Activated CD4-positive, alpha-beta T cell treated with anti-CD3 and anti-CD28 coated beads for 36 hours (primary cell): Measurements from ENCODE around the gene CELF2. TPM values are rescaled to one million over a fixed set of nuclear protein-coding genes. Genes with fewer than 3 reads are reported as not detected.
"Not testable (repeated sequence)": the region's sequence is repeated elsewhere in the genome, so short reads cannot be mapped to it uniquely, and the experiment has no call there.

Source experiments
- ATAC-seq: fragments of 200-7000 bp; cut with Tn5 transposase; one replicate; pipeline ENCODE4 v1.10.0; 2021; ENCODE audit warnings: mild to moderate bottlenecking, moderate library complexity
- CTCF ChIA-PET: fragments of 350-600 bp; sonication (Branson Sonifier 250); formaldehyde crosslinking; loops from one replicate; lab custom pipeline; 2021; ENCODE audit warnings: antibody characterized with exemption; lab: Charles Lee
- POLR2A ChIA-PET: fragments of 350-600 bp; sonication (Branson Sonifier 250); formaldehyde crosslinking; loops from one replicate; lab custom pipeline; 2021; ENCODE audit warnings: antibody characterized with exemption, inconsistent platforms; lab: Charles Lee
- DNase-seq: peaks from one replicate; pipeline ENCODE4 v3.0.0-alpha.2; 2020
- H3K27ac Mint-ChIP-seq: one replicate; pipeline ENCODE4 v1.8.0; 2021; ENCODE audit warnings: mixed read lengths
- H3K27me3 Mint-ChIP-seq: one replicate; pipeline ENCODE4 v1.8.0; 2021; ENCODE audit warnings: mixed read lengths
- H3K36me3 Mint-ChIP-seq: one replicate; pipeline ENCODE4 v1.8.0; 2021; ENCODE audit warnings: low read depth, mixed read lengths
- H3K4me1 Mint-ChIP-seq: one replicate; pipeline ENCODE4 v1.8.0; 2021; ENCODE audit warnings: mixed read lengths
- H3K4me3 Mint-ChIP-seq: one replicate; pipeline ENCODE4 v1.8.0; 2021; ENCODE audit warnings: mild to moderate bottlenecking, moderate library complexity, mixed read lengths
- H3K9me3 Mint-ChIP-seq: one replicate; pipeline ENCODE4 v1.8.0; 2021; ENCODE audit warnings: low read depth, mixed read lengths
- intact Hi-C, 2 experiments: fragments of 100-400 bp; cut with DNase I in 1 of 2; cut with micrococcal nuclease in 1 of 2; formaldehyde crosslinking; loops; one replicate each; pipeline versions ENCODE4 v1.14.2 to v1.15.1; 2022 to 2024; cut with DNase I, micrococcal nuclease
- total RNA-seq, 2 experiments: library from RNA; stranded (reverse); gene quantifications; one replicate each; pipeline ENCODE4 v1.2.3, GENCODE V29; 2021

The CELF2 gene
- total RNA-seq, 2 experiments from 2014 or later = 102 to 119 TPM

DNA sequence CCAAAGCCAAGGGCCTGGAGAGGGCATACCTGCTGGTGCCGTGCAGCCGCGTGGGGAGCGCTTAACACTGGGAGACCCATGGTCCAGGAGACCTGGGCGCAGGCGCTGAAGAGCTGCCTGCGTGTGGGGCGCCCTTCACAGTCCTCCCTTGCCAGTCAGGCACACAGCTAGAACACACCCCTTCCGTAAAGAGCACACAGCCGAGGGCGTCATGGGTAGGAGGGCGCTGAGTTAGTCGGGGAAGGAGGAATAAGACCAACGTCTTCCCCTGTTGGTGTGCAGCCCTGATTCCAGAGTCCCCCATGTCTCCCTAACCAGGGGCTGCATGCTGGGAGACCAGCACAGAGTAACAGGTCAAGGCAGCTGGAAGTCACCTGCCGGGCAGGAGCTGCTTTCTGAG lies 319.8 kb downstream of the CELF2 start:
- POLR2A ChIA-PET = interaction anchor here (0.8 kb wide), 1 partner anchor 14 kb away, joined by 7 read pairs; no protein-coding TSS in a partner anchor
- intact Hi-C loops = no loop called here
- H3K4me3 Mint-ChIP-seq = peak overlapping the region; percentile 48

DNA sequence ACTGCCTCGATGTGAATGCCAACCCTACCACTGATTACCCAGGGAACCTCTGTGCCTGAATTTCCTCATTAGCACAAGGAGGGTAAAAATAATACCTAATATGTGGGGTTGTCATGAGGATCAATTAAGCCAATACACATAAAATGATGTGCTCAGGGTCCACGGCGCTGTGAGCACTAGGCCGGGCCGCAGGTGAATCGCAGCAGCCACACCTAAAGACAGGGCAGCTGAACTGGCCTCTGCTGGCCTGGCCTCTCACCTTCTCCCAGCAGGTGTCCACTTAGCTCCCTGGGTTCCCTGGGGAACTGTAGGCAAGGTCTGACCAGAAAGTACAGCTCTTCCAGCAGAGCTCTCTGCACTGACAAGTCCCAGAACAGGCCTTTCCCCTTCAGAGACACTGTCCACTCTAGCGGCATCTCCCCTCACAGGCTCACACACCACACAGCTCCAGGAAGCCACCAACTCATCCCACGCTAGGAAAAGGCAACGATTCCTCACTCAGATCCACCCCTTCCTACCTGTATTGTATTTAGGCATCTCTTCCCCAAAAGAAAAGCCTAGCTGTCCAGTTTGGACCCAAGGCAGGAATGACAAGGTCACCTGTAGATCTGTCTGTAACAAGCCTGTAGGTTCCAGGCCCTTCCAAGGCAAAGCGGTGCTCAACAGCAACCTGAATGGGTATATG lies 320.6 kb downstream of the CELF2 start:
- Mint-ChIP-seq H3K9me3 (no peaks in the 10 kb centered on the region), H3K27ac (no peak overlapping the region), H3K4me3 (no peak overlapping the region), H3K4me1 (peaks cover 29% of the 10 kb centered on the region), H3K36me3 (peaks cover 17% of the 10 kb centered on the region), H3K27me3 (no peaks in the 10 kb centered on the region)
- DNase-seq (no peak), ATAC-seq (no peak)
- ChIA-PET POLR2A (no interaction called here), CTCF (no interaction called here)
- intact Hi-C loops = no loop called here

More for the DNA sequence above, 319.8 kb downstream of the CELF2 start:
- no peaks in the 10 kb centered on the region for H3K27me3 Mint-ChIP-seq
- CTCF ChIA-PET = interaction anchor here (0.7 to 0.9 kb wide), 2 partner anchors 10 to 46 kb away, joined by 3 read pairs; no protein-coding TSS in a partner anchor
- DNase-seq (peak; percentile 51), ATAC-seq (peak; percentile 84)
- peak overlapping the region; percentile 52 for H3K27ac Mint-ChIP-seq
- no peaks in the 10 kb centered on the region for H3K9me3 Mint-ChIP-seq
- peaks cover 24% of the 10 kb centered on the region for H3K36me3 Mint-ChIP-seq
- peaks cover 36% of the 10 kb centered on the region for H3K4me1 Mint-ChIP-seq

DNA sequence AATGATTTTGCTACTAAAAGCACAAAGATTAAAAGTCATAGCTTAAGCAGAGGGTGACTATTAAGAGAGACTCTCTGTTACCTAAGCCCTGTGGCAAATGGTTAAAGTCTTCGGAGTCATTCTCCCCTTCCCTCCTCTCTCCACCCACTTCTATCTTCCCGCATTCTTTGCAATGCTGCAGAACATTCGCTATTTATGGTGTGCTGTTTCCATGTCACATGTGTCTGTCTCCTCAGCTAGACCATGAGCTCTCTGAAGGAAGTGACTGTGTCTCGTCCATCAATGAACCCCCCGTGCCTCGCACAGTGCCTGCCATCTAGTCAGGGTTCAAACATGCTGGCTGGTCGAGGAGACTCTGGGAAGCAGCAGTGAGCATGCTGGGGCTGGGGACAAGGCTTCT lies 321.3 kb downstream of the CELF2 start:
- CTCF ChIA-PET = no interaction called here
- intact Hi-C loops = no loop called here
- no peaks in the 10 kb centered on the region for H3K27me3 Mint-ChIP-seq
- no peak for ATAC-seq
- no peak for DNase-seq
- peaks cover 15% of the 10 kb centered on the region for H3K36me3 Mint-ChIP-seq
- H3K9me3 Mint-ChIP-seq = no peaks in the 10 kb centered on the region
- H3K27ac Mint-ChIP-seq = no peak overlapping the region
- no peak overlapping the region for H3K4me3 Mint-ChIP-seq
- POLR2A ChIA-PET = no interaction called here
- H3K4me1 Mint-ChIP-seq = peaks cover 26% of the 10 kb centered on the region

DNA sequence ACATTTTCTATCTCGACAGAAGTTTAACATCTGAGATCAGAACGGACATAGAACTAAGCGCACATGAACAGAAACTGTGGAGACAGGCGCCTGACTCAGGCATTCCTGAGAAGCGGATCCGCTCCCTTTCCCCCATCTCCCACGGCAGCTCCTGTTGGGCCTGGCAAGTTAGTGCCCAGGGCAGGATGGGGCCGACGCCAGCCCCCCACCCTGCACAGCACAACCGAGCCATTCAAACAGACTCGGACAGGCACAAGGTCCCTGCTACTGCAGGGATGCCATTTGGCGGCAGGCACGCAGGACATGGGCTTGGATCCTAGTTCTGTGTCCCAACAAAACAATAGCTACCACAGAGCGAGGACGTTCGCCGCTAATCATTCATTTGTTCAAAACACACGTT lies 322.0 kb downstream of the CELF2 start:
- Mint-ChIP-seq H3K27me3 (no peaks in the 10 kb centered on the region), H3K4me1 (peaks cover 22% of the 10 kb centered on the region), H3K36me3 (peaks cover 9% of the 10 kb centered on the region), H3K4me3 (no peak overlapping the region), H3K27ac (no peak overlapping the region), H3K9me3 (no peaks in the 10 kb centered on the region)
- DNase-seq (no peak), ATAC-seq (no peak)
- intact Hi-C loops = no loop called here
- ChIA-PET POLR2A (no interaction called here), CTCF (no interaction called here)

DNA sequence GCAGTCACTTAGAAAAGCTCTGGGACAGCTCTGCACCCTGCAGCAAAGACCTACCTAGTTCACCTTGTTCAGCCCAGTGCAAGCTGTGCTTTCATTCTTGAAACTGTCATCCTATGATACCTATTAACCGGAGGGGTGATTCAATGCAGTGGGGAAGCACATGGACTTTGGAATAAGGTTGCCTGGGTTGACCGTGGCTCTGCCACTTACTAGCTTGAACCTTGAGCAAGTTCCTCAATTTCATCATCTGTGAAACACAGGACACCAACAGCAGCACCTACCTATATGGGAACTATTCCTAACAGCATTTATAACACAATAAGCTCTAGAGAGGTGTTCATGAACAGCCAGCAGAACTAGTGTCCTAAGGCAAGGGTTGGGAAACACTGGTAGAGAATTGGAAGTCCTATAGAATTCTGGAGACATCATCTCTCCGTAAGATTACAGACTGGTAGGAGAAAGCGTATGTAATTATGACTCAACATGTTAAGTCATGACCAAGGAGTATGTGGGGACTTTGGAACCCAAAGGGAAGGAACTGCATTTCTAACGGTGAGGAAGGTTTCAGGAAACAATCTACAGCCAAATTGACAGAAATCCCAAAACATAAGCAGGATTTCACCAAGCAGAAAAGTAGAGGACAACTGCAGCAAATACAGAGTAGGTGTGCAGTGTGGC lies 323.8 kb downstream of the CELF2 start:
- Mint-ChIP-seq H3K36me3 (no peaks in the 10 kb centered on the region), H3K4me3 (no peak overlapping the region), H3K27me3 (no peaks in the 10 kb centered on the region), H3K4me1 (peaks cover 14% of the 10 kb centered on the region), H3K27ac (no peak overlapping the region), H3K9me3 (no peaks in the 10 kb centered on the region)
- intact Hi-C loops = no loop called here
- ATAC-seq = no peak
- ChIA-PET POLR2A (no interaction called here), CTCF (interaction anchor here (0.9 kb wide), 1 partner anchor 17 kb away, joined by 3 read pairs; no protein-coding TSS in a partner anchor)
- no peak for DNase-seq

DNA sequence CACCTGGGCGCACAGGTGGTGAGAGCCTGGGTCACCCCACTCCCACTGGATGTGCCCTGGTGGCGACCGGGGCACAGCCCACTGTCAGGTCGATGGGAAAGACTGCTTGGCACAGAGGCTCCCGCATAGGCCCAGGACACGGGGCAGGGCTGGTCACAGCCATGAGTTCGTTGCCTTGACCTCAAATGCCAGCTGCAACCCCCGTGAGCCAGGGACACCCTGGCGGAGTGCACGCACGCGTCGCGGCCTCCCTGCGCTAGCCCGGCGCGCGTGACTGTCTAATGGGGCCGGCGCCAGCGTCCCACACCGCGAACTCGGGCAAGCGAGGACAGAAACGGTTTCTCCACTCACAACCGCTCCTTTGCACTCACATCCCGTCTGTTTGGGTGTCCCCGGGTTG lies 326.4 kb downstream of the CELF2 start:
- ATAC-seq (no peak), DNase-seq (no peak)
- H3K36me3 Mint-ChIP-seq = no peaks in the 10 kb centered on the region
- no peak overlapping the region for H3K27ac Mint-ChIP-seq
- no peak overlapping the region for H3K4me3 Mint-ChIP-seq
- ChIA-PET POLR2A (no interaction called here), CTCF (interaction anchor here (0.6 kb wide), 1 partner anchor 172 kb away, joined by 3 read pairs; no protein-coding TSS in a partner anchor)
- no peaks in the 10 kb centered on the region for H3K27me3 Mint-ChIP-seq
- H3K4me1 Mint-ChIP-seq = peaks cover 8% of the 10 kb centered on the region
- intact Hi-C loops = no loop called here
- H3K9me3 Mint-ChIP-seq = peaks cover 4% of the 10 kb centered on the region

DNA sequence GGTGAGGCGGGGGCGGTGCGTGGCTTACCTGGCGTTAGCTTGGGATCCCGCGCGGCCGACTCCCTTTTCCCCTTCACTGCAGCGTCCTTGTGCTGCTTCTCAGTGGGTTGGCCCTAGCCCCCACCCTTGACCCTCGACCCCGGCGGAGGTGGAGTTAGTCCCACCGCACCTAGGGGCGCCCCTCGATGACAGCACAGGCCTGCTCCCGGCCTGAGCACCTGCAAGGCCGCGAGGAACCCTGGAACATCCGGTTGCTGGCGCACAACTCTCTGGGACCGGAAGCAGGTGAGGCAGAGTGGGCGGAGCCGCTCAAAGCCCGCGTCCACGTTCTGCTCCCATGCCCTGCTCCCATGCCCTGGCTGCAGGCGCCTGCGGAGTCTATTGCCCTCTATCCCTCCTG lies 326.9 kb downstream of the CELF2 start:
- ATAC-seq (peak; percentile 70), DNase-seq (peak; percentile 65)
- ChIA-PET POLR2A (no interaction called here), CTCF (no interaction called here)
- Mint-ChIP-seq H3K27ac (peak overlapping the region; percentile 74), H3K27me3 (no peaks in the 10 kb centered on the region), H3K4me3 (peak overlapping the region; percentile 42), H3K4me1 (peaks cover 8% of the 10 kb centered on the region), H3K36me3 (no peaks in the 10 kb centered on the region), H3K9me3 (peaks cover 4% of the 10 kb centered on the region)
- intact Hi-C loops = no loop called here

DNA sequence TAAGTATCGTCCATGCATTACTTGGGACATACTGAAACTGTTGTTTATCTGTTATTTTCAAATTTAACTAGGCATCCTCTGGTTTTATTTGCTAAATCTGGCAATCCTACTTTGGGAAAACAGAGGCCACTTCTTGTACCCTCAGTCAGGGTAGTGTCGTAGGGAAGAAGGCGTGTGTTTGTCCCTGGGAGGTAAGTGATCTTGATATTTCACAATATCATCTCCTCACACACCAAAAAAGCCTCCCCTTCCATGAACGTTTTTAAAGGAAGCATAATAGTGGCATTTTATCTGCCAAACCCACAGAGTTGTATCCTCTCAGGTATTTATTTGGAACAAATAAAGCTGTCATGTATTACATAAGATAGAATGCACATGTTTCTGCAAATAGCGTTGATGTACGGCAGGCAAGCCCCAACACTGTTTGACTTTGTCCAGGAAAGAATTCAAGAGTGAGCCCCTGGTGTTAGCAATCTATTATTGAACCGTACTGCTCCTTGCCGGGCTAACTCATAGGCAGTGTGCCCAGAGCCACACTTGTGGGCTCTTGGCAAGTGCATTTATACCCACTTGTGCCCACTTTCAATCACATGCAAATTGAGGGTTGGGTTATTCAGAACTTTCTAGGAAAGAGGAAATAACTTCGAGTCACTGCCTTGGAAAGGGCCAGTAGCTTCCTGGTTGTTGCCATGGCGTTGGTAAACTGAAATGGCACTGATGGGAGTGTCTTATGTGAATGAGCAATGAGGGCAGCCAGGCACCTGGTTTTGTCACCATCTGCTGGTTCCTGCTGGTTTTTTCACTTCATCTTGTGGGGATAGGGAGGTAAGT lies 327.8 kb downstream of the CELF2 start:
- Mint-ChIP-seq H3K27me3 (no peaks in the 10 kb centered on the region), H3K4me3 (peak overlapping the region; percentile 42), H3K9me3 (peaks cover 4% of the 10 kb centered on the region), H3K4me1 (peaks cover 8% of the 10 kb centered on the region), H3K36me3 (no peaks in the 10 kb centered on the region), H3K27ac (no peak overlapping the region)
- DNase-seq (peak; percentile 61), ATAC-seq (peak; percentile 88)
- CTCF ChIA-PET = no interaction called here
- intact Hi-C loops = no loop called here
- POLR2A ChIA-PET = no interaction called here

DNA sequence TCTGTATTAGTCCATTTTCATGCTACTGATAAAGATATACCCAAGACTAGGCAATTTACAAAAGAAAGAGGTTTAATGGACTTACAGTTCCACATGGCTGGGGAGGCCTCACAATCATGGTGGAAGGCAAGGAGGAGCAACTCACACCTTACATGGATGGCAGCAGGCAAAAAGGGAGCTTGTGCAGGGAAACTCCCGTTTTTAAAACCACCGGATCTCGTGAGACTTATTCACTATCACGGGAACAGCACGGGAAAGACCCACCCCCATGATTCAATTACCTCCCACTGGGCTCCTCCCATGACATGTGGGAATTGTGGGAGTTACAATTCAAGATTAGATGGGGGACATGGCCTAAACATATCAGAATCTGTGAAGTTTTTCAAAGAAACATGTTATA lies 329.9 kb downstream of the CELF2 start:
- CTCF ChIA-PET = interaction anchor here (1.0 kb wide), 1 partner anchor 11 kb away, joined by 3 read pairs; no protein-coding TSS in a partner anchor
- H3K9me3 Mint-ChIP-seq, H3K4me1 Mint-ChIP-seq, DNase-seq, H3K27me3 Mint-ChIP-seq, POLR2A ChIA-PET, H3K36me3 Mint-ChIP-seq, H3K27ac Mint-ChIP-seq, ATAC-seq, H3K4me3 Mint-ChIP-seq, intact Hi-C loops: not testable (repeated sequence)

DNA sequence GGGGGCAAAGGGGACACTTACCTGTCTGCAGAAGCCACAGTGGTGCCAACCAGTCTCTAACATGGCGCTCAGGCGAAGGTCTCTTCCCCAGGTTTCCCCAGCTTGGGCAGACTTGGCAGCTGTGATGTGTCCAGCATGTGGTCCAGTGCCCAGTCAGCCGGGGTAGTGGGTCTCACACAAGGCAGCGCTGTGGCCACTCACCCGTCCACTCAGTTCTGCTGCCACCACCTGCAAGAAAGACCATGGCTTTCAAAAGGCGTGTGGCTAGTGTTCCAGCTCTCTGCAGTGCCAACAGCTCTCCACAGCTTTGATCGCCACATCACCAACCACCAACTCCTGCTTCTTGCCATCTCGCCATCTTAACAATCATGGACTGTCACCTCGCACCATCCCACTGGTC lies 334.1 kb downstream of the CELF2 start:
- peaks cover 4% of the 10 kb centered on the region for H3K9me3 Mint-ChIP-seq
- no peak overlapping the region for H3K4me3 Mint-ChIP-seq
- ATAC-seq (no peak), DNase-seq (no peak)
- no peak overlapping the region for H3K27ac Mint-ChIP-seq
- H3K36me3 Mint-ChIP-seq = no peaks in the 10 kb centered on the region
- peaks cover 6% of the 10 kb centered on the region for H3K4me1 Mint-ChIP-seq
- intact Hi-C loops = loop anchor here in 1 of 2 experiments (5.0 kb wide), 1 partner anchor 120 kb away; no protein-coding TSS in a partner anchor
- CTCF ChIA-PET = interaction anchor here (0.6 kb wide), 1 partner anchor 134 kb away, joined by 3 read pairs; no protein-coding TSS in a partner anchor
- H3K27me3 Mint-ChIP-seq = no peaks in the 10 kb centered on the region
- POLR2A ChIA-PET = no interaction called here
